Measurements from ENCODE around the gene NTRK2. TPM values are rescaled to one million over a fixed set of nuclear protein-coding genes. Genes with fewer than 3 reads are reported as not detected.

NTRK2 gene
- total RNA-seq, 1 donor from 2014 or later: 26.6 TPM

DNA sequence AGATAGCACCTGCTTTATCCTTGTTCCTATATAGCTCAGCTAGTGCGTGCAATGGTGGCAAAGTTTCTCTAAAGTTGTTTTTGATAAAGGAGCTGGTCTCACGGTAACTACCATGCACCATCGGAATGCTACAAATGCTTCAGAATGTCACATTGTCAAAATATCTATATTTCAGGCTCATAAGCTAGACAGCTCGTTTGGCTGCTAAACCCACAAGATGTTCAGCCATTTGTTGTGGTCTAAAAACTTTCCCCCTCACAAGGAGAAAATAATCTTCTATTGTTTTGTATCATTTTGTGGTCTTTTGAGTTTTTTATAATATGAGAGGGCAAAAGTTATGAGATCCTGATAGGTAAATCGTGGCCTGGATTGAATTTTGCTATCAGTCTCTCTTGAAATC lies 137.9 kb downstream of the NTRK2 start:
- no peak overlapping the region for H3K4me3 ChIP-seq (ENCODE audit: low read length in 3 of 3)
- H3K27ac ChIP-seq (ENCODE audit: low read depth, low read length): no peak overlapping the region
- no peaks in the 10 kb centered on the region for H3K36me3 ChIP-seq (ENCODE audit: control insufficient read depth in 3 of 3, insufficient read depth in 3 of 3, low read length in 3 of 3)
- H3K4me1 ChIP-seq (ENCODE audit: control insufficient read depth in 3 of 3, insufficient read depth in 3 of 3, low read length in 3 of 3): peaks cover 0 to 3% (median 0%) of the 10 kb centered on the region in 3 donors
- H3K9ac ChIP-seq (ENCODE audit: low read depth in 1 of 3, low read length in 3 of 3): no peak overlapping the region
- H3K9me3 ChIP-seq (ENCODE audit: control insufficient read depth in 3 of 3, low read length in 3 of 3): no peaks in the 10 kb centered on the region
- no peaks in the 10 kb centered on the region for H3K27me3 ChIP-seq (ENCODE audit: control insufficient read depth in 3 of 3, insufficient read depth in 3 of 3, low read length in 3 of 3)

DNA sequence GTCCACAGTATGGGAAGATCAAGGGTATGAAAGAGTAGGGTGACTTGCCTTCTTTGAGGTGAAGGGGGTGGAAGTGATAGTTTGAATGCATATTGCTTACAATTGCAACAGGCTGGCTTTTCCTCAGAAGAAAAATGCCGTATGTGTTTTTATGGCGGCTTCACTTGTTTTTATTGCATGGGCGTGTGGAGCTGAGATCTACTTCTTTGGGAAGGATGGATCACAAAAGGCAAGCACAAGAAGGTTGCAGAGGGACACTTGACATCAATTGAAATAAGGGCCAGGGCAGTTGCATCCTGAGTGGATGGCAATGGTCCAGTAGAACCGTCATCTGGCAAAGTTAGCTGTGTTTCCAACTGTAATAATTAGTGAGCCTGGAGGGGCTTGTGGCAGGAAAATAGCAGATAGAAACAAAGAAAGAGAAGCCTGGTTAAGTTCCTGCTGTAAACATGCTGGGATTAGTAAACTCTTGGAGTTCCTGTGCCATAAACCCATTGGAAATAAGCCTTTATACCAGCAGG lies 138.4 kb downstream of the NTRK2 start:
- Histone ChIP-seq H3K9me3 (ENCODE audit: control insufficient read depth in 3 of 3, low read length in 3 of 3) (no peaks in the 10 kb centered on the region), H3K27ac (ENCODE audit: low read depth, low read length) (no peak overlapping the region), H3K4me3 (ENCODE audit: low read length in 3 of 3) (no peak overlapping the region), H3K36me3 (ENCODE audit: control insufficient read depth in 3 of 3, insufficient read depth in 3 of 3, low read length in 3 of 3) (no peaks in the 10 kb centered on the region), H3K9ac (ENCODE audit: low read depth in 1 of 3, low read length in 3 of 3) (no peak overlapping the region), H3K27me3 (ENCODE audit: control insufficient read depth in 3 of 3, insufficient read depth in 3 of 3, low read length in 3 of 3) (peaks cover 0 to 1% (median 0%) of the 10 kb centered on the region in 3 donors), H3K4me1 (ENCODE audit: control insufficient read depth in 3 of 3, insufficient read depth in 3 of 3, low read length in 3 of 3) (peaks cover 0 to 3% (median 0%) of the 10 kb centered on the region in 3 donors)

DNA sequence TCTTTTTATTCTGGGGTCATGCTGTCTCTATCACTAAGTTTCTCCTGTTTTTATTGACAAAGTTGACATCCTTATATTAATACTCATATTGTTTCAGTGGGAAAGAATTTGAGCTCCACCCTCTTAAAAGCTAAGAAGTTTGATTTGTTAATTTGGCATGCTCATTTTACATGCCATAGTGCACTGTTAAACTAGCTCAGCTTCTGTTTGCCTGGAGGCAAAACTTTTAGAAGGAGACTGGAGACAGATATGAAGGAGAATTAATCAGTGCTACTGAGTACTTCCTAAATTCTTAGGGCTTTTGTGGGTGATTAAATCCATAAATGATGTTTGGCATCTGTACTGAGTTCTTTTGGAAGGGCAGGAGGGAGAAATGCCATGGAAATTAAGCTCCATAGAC lies 138.9 kb downstream of the NTRK2 start:
- H3K9me3 ChIP-seq (ENCODE audit: control insufficient read depth in 3 of 3, low read length in 3 of 3): no peaks in the 10 kb centered on the region
- H3K4me3 ChIP-seq (ENCODE audit: low read length in 3 of 3): no peak overlapping the region
- peaks cover 0 to 3% (median 0%) of the 10 kb centered on the region in 3 donors for H3K27me3 ChIP-seq (ENCODE audit: control insufficient read depth in 3 of 3, insufficient read depth in 3 of 3, low read length in 3 of 3)
- H3K4me1 ChIP-seq (ENCODE audit: control insufficient read depth in 3 of 3, insufficient read depth in 3 of 3, low read length in 3 of 3): peaks cover 0 to 3% (median 0%) of the 10 kb centered on the region in 3 donors
- H3K27ac ChIP-seq (ENCODE audit: low read depth, low read length): no peak overlapping the region
- H3K9ac ChIP-seq (ENCODE audit: low read depth in 1 of 3, low read length in 3 of 3): no peak overlapping the region
- H3K36me3 ChIP-seq (ENCODE audit: control insufficient read depth in 3 of 3, insufficient read depth in 3 of 3, low read length in 3 of 3): no peaks in the 10 kb centered on the region

DNA sequence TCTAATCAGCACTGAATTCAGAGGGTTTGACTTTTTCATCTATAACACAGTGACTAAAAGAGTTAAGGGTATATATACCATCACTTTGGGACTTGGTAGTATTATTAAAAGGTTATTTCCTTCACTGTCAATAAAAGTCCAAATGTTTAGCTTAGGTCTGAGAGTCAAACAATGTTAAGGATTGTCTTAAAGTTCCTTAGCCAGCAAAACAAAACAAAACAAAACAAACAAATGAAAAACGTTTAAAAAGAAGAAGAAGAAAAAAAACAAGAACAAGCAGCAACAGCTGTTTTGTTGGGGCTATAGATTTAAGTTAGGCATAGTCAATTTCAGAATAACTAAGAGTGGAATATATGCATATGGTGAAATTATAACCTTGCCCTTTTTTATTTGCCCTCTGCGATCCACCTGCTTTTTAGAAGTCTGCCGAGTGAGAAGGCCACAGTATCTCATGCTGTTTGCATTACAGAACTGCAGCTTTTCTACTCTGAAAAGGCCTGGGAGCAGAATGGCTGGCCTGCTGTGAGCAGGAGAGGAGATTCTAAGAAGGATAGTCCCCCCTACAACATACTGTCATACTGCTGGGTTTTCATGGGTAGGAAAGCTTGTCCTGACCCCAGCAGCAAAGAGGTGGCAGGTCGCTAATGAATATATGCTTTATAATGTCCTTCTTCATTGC lies 141.7 kb downstream of the NTRK2 start:
- Histone ChIP-seq H3K27me3 (ENCODE audit: control insufficient read depth in 3 of 3, insufficient read depth in 3 of 3, low read length in 3 of 3) (peaks cover 0 to 3% (median 0%) of the 10 kb centered on the region in 3 donors), H3K27ac (ENCODE audit: low read depth, low read length) (no peak overlapping the region), H3K4me3 (ENCODE audit: low read length in 3 of 3) (no peak overlapping the region), H3K36me3 (ENCODE audit: control insufficient read depth in 3 of 3, insufficient read depth in 3 of 3, low read length in 3 of 3) (no peaks in the 10 kb centered on the region), H3K4me1 (ENCODE audit: control insufficient read depth in 3 of 3, insufficient read depth in 3 of 3, low read length in 3 of 3) (no peaks in the 10 kb centered on the region), H3K9ac (ENCODE audit: low read depth in 1 of 3, low read length in 3 of 3) (no peak overlapping the region), H3K9me3 (ENCODE audit: control insufficient read depth in 3 of 3, low read length in 3 of 3) (no peaks in the 10 kb centered on the region)

DNA sequence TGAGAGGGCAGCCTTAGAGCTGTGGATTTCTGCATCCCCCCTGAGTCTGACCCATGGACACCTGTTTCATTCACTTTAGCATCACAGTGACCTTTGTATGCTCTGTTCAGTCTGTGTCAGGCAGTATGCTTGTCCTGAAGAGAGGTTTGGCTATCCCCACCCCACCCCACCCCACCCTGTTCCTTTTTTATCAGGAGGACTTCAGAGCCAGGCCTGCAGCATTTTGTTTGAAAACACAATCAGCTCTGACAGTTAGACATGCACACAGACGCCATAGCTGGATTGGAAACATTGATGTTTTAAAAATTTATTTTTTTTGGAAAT lies 142.2 kb downstream of the NTRK2 start:
- Histone ChIP-seq H3K9ac (ENCODE audit: low read depth in 1 of 3, low read length in 3 of 3) (no peak overlapping the region), H3K27me3 (ENCODE audit: control insufficient read depth in 3 of 3, insufficient read depth in 3 of 3, low read length in 3 of 3) (peaks cover 0 to 3% (median 0%) of the 10 kb centered on the region in 3 donors)

DNA sequence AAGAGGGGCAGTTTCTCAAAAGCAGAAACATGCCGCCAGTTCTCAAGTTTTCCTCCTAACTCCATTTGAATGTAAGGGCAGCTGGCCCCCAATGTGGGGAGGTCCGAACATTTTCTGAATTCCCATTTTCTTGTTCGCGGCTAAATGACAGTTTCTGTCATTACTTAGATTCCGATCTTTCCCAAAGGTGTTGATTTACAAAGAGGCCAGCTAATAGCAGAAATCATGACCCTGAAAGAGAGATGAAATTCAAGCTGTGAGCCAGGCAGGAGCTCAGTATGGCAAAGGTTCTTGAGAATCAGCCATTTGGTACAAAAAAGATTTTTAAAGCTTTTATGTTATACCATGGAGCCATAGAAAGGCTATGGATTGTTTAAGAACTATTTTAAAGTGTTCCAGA lies 142.8 kb downstream of the NTRK2 start:
- peaks cover 0 to 3% (median 0%) of the 10 kb centered on the region in 3 donors for H3K27me3 ChIP-seq (ENCODE audit: control insufficient read depth in 3 of 3, insufficient read depth in 3 of 3, low read length in 3 of 3)
- no peak overlapping the region for H3K9ac ChIP-seq (ENCODE audit: low read depth in 1 of 3, low read length in 3 of 3)
- H3K27ac ChIP-seq (ENCODE audit: low read depth, low read length): no peak overlapping the region
- H3K36me3 ChIP-seq (ENCODE audit: control insufficient read depth in 3 of 3, insufficient read depth in 3 of 3, low read length in 3 of 3): no peaks in the 10 kb centered on the region
- no peaks in the 10 kb centered on the region for H3K4me1 ChIP-seq (ENCODE audit: control insufficient read depth in 3 of 3, insufficient read depth in 3 of 3, low read length in 3 of 3)
- no peak overlapping the region for H3K4me3 ChIP-seq (ENCODE audit: low read length in 3 of 3)
- H3K9me3 ChIP-seq (ENCODE audit: control insufficient read depth in 3 of 3, low read length in 3 of 3): no peaks in the 10 kb centered on the region

More for the DNA sequence above, 142.2 kb downstream of the NTRK2 start:
- Histone ChIP-seq H3K4me1 (ENCODE audit: control insufficient read depth in 3 of 3, insufficient read depth in 3 of 3, low read length in 3 of 3) (no peaks in the 10 kb centered on the region), H3K4me3 (ENCODE audit: low read length in 3 of 3) (no peak overlapping the region), H3K27ac (ENCODE audit: low read depth, low read length) (no peak overlapping the region), H3K36me3 (ENCODE audit: control insufficient read depth in 3 of 3, insufficient read depth in 3 of 3, low read length in 3 of 3) (no peaks in the 10 kb centered on the region), H3K9me3 (ENCODE audit: control insufficient read depth in 3 of 3, low read length in 3 of 3) (no peaks in the 10 kb centered on the region)

DNA sequence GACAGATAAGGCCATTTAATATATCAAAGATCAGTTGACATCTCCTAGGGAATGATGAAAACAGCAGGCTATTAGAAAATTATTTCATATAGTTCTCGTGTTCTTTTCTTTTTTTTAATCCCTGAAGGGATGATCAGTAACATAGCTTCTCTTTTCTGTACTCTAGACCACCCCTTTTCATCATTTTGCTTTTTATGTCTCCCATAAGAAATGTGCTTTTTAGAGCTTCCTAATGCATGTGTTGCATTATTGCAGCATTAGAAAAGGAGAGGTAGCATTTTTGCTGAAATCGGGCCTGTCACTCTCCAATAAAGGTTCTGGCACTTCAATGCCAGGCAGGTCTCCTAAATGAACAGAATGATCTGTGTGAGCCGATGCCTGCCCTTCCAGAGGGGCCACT lies 143.3 kb downstream of the NTRK2 start:
- no peak overlapping the region for H3K4me3 ChIP-seq (ENCODE audit: low read length in 3 of 3)
- no peak overlapping the region for H3K9ac ChIP-seq (ENCODE audit: low read depth in 1 of 3, low read length in 3 of 3)
- H3K27me3 ChIP-seq (ENCODE audit: control insufficient read depth in 3 of 3, insufficient read depth in 3 of 3, low read length in 3 of 3): peaks cover 0 to 3% (median 0%) of the 10 kb centered on the region in 3 donors
- no peaks in the 10 kb centered on the region for H3K36me3 ChIP-seq (ENCODE audit: control insufficient read depth in 3 of 3, insufficient read depth in 3 of 3, low read length in 3 of 3)
- no peak overlapping the region for H3K27ac ChIP-seq (ENCODE audit: low read depth, low read length)
- H3K4me1 ChIP-seq (ENCODE audit: control insufficient read depth in 3 of 3, insufficient read depth in 3 of 3, low read length in 3 of 3): no peaks in the 10 kb centered on the region
- no peaks in the 10 kb centered on the region for H3K9me3 ChIP-seq (ENCODE audit: control insufficient read depth in 3 of 3, low read length in 3 of 3)

DNA sequence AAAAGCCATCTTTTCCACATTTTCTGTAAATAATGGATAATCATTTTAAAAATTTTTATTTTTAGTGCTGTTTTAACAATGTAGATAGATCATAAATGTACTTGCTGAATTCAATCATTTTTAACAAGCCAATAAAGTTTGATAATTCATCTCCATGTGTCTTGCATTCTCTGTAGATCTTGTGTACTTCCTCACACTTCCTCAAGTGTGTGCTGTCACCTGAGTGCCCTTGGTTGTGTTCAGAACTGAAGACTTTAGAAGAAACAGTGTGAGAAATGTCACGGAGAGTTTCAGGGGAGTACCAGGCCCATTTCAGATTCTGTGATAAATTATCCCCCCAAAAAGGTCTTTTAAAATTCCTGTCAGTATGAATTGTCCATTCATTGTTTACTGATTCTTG lies 146.0 kb downstream of the NTRK2 start:
- Histone ChIP-seq H3K9me3 (ENCODE audit: control insufficient read depth in 3 of 3, low read length in 3 of 3) (no peaks in the 10 kb centered on the region), H3K36me3 (ENCODE audit: control insufficient read depth in 3 of 3, insufficient read depth in 3 of 3, low read length in 3 of 3) (no peaks in the 10 kb centered on the region), H3K9ac (ENCODE audit: low read depth in 1 of 3, low read length in 3 of 3) (no peak overlapping the region), H3K4me3 (ENCODE audit: low read length in 3 of 3) (no peak overlapping the region), H3K27me3 (ENCODE audit: control insufficient read depth in 3 of 3, insufficient read depth in 3 of 3, low read length in 3 of 3) (peaks cover 0 to 3% (median 0%) of the 10 kb centered on the region in 3 donors), H3K27ac (ENCODE audit: low read depth, low read length) (no peak overlapping the region), H3K4me1 (ENCODE audit: control insufficient read depth in 3 of 3, insufficient read depth in 3 of 3, low read length in 3 of 3) (no peaks in the 10 kb centered on the region)

DNA sequence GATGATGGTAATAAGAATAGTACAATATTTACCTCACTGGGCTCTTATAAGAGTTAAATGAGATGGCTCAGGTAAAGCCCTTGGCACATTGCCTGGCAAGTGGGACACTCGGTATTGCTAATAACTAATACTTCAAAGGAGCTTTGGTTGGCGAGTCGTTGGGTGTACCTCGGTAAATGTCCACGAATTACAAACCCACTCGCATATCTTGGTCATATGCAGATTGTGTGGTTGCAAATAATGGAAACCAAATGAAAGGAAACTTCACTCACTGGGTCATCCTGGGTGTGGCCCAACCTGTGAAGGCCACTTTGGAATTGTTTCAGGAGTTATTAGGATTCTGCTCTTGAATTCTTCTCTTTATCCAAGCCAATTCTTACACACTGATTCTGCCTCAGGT lies 147.5 kb downstream of the NTRK2 start:
- H3K9ac ChIP-seq (ENCODE audit: low read depth in 1 of 3, low read length in 3 of 3): no peak overlapping the region
- no peak overlapping the region for H3K27ac ChIP-seq (ENCODE audit: low read depth, low read length)
- H3K36me3 ChIP-seq (ENCODE audit: control insufficient read depth in 3 of 3, insufficient read depth in 3 of 3, low read length in 3 of 3): no peaks in the 10 kb centered on the region
- no peaks in the 10 kb centered on the region for H3K9me3 ChIP-seq (ENCODE audit: control insufficient read depth in 3 of 3, low read length in 3 of 3)
- H3K27me3 ChIP-seq (ENCODE audit: control insufficient read depth in 3 of 3, insufficient read depth in 3 of 3, low read length in 3 of 3): peaks cover 0 to 3% (median 0%) of the 10 kb centered on the region in 3 donors
- no peaks in the 10 kb centered on the region for H3K4me1 ChIP-seq (ENCODE audit: control insufficient read depth in 3 of 3, insufficient read depth in 3 of 3, low read length in 3 of 3)
- H3K4me3 ChIP-seq (ENCODE audit: low read length in 3 of 3): no peak overlapping the region

DNA sequence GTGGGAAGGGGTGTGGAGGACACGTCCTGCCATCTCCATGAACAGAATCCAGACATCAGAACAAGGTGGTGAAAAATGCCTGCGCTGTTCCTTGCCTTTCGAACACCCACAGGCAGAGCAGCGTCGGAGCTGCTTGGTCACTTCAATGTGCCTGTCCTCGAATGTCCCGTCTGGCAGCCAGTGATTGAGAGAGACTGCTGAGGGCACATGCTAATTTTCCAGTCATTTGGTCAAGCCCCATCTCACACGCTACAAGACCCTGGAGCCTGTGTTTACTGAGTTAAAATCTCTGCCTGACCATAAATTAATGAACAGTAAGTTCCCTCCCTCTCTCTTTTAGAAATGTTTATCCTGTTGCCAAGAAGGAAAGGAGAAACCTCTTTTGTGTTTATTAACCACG lies 149.3 kb downstream of the NTRK2 start:
- Histone ChIP-seq H3K27ac (ENCODE audit: low read depth, low read length) (no peak overlapping the region), H3K9ac (ENCODE audit: low read depth in 1 of 3, low read length in 3 of 3) (no peak overlapping the region), H3K27me3 (ENCODE audit: control insufficient read depth in 3 of 3, insufficient read depth in 3 of 3, low read length in 3 of 3) (peaks cover 0 to 3% (median 0%) of the 10 kb centered on the region in 3 donors), H3K4me3 (ENCODE audit: low read length in 3 of 3) (no peak overlapping the region), H3K9me3 (ENCODE audit: control insufficient read depth in 3 of 3, low read length in 3 of 3) (no peaks in the 10 kb centered on the region), H3K36me3 (ENCODE audit: control insufficient read depth in 3 of 3, insufficient read depth in 3 of 3, low read length in 3 of 3) (no peaks in the 10 kb centered on the region), H3K4me1 (ENCODE audit: control insufficient read depth in 3 of 3, insufficient read depth in 3 of 3, low read length in 3 of 3) (peaks cover 2 to 3% (median 3%) of the 10 kb centered on the region in 3 donors)
